Stimulated activated CD4-positive, alpha-beta T cell treated with anti-CD3 and anti-CD28 coated beads, Interleukin-12 subunit alpha, Interleukin-12 subunit beta, amount 100 ng/mL, for 4 hours (primary cell): ENCODE measurements around the gene HOXD8.

Source experiments
- DNase-seq: peaks from one replicate; pipeline ENCODE4 v3.0.0-alpha.2; 2020

HOXD8 gene

GRCh38 chr2:176103742-176104315 is 25.7 kb upstream of the HOXD8 start:
- DNase-seq: no peak

DNA sequence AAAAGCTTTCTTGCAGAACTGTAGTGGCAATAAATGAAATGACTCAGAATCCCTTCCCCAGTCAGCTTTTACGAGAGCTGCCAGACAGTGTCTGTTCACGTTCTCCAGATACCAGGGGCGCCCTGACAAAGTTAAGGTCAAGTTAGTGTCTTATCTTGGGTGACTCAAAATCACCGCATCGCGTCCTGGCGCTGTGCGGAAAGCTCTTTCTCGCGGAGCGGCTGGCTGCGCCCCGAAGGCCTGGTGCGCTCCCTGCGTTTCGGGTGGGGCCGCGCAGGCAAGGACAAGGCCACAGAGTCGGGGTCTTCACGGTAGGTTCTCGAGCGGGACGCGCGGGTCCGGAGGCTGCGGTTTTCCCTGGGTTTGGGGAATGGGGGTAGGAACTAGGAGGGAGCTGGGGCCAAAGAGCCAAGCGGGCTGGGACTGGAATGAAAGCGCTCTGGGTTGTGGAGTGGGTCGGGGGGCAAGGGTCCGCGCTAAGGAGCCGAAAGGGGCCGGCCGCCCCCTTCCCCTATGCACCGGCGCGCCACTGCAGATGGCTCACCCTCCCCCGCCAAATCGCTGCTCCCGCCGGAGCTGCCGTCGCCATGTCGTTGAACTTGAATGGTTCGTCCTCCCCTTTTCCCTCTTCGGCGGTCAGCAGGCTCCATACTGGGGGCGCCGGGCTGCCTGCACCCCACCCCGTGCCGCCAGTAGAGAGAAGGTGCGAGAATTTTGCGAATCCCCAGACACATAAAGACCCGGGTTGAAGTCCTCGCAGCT is 25.0 kb upstream of the HOXD8 start:
- no peak for DNase-seq

DNA sequence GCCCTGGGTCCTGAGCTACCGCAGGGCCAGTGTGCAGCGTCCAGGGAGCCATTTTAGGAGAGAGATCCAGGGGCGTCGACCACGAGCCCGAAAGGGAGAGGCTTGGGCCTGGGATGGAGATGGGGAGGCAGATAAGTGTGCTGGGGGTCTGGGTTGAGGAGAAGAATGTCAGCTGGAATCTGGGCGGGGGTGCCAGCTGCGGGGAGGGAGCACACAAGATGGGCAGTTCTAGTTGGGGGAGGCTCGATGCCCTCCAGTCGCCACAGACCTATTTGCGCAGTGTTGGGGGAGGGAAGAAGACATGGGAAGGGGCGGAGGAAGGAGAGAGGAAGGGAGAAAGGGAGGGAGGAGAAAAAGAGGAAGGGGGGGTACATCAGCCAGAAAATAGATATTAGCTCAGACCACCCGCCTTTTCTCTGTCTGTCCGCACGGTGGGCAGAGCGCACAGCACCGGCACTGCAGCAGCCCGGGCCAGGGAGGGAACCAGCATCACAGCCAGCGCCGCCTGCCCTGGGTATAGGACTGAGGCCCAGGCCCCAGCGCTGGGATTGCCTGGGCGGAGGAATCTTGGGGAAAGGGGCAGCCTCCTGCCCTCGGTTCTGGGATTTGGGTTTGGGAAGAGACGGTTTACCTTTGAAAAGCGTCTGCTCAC is 24.3 kb upstream of the HOXD8 start:
- no peak for DNase-seq

DNA sequence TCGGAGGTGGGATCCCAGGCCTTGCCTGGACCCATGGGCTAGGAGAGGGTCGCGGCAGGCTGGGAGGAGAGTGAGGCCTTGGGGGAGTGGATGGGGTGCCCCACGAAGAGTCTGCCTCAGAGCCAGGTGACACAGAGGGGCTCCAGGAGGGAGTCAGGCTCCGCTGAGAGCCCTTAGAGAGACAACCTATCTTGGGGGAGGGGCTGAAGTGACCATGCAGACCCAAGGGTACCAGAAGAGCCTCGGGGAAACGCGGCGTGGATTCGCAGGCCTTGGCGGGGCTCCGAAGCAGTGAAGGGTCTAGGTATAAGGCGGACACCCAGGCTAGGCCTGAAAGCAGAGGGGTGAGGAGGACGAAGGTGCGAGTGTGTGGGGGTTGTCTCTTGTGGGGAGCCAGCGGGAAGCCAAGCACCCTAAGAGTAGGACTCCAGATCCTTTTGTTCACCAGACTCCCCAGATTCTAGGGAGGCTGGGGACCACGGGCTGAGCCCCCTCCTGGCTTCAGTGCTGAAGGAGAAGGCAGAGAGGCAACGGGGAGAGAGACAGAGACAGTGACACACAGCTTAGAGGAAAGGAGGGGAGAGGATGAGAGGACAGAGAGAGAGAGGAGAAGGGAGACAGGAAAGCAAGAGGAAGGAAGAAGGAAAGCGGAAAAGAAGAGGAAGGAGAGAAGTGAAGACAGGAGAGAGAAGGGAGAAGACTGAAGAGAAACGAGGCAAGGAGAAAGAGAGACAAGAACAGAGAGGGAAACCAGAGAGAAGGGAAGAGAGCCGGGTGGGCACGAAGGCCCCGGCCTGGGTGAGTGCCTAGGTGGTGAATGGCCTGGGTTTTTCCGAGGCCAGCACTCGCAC is 23.6 kb upstream of the HOXD8 start:
- DNase-seq: no peak

- DNase-seq: no peak
Measured at GRCh38 chr2:176106581-176107539, 22.6 kb upstream of the HOXD8 start, which contains the start of gene HOXD11. HOXD11 (plus strand) TSS chr2:176107280; CDS start chr2:176107356, 76 bp downstream.

- DNase-seq: no peak
Measured at GRCh38 chr2:176107731-176108181, 21.7 kb upstream of the HOXD8 start.

DNA sequence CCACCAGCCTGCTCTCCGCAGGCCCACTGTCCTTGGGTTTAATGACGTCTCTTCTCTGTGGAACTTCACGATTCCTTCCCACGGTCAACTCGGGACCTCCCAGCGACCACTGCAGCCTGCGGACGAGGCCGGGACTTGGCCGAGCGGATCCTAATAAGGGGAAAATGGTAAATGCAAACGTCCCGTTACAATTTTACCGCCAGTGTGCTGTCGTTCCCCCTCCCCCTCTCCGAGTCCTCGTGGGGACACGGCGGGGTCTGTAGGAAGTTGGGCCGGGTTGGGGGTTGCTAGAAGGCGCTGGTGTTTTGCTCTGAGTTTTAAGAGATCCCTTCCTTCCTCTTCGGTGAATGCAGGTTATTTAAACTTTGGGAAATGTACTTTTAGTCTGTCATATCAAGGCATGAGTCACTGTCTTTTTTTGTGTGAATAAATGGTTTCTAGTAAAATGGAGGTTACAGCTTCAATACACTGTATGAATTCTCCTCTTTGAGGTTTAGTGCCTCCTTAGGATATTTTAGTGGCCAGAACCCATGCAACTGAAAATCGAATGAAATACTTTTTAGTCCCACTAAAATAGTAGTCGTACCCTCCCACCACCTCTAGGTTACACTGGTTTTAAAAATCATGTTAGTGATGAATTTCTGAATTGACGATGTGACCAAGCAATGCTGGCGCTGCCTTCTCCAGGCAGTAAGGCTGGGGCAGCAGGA is 20.2 kb upstream of the HOXD8 start:
- no peak for DNase-seq

GRCh38 chr2:176109946-176110345 is 19.6 kb upstream of the HOXD8 start:
- DNase-seq: no peak

DNA sequence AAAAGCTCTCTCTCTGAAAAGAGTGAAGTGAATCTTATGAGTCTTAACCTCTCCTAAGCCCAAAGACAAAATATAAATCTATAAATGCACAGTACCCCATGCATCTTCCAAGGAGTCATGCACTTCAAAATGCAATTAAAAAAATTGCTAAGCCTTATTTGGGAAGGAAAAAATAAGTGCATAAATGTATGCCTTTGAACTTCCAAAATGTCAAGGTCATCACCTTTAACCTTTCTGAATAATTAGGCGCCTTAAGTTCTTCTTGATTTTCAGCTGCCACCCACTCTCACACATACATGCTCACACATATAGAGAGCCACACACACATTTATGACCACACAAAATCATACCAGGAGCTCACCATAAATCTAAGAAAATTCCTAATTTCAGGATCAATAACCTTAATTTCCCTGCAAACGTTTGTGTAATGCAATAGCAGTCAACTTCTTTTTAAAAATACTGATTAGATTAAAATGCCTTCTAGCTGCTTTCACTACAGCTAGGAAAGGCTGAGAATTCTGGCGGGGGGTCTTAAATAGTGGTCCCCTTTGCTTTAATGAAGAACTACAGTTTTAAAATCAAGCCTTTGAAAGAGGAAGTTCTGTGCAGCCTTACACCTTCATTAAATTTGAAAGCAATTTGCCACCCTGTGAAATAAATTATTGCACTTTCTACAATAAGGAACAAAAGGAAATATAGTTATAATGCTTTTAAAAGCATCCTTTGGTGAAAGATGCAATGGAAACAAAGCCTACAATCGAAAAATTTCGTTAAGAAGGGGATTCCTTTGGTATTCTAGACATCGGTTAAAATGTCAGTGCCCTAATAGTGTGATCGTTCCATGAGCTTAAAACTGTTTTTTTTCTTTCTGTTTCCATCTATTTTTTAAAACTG is 18.8 kb upstream of the HOXD8 start:
- DNase-seq: no peak

DNA sequence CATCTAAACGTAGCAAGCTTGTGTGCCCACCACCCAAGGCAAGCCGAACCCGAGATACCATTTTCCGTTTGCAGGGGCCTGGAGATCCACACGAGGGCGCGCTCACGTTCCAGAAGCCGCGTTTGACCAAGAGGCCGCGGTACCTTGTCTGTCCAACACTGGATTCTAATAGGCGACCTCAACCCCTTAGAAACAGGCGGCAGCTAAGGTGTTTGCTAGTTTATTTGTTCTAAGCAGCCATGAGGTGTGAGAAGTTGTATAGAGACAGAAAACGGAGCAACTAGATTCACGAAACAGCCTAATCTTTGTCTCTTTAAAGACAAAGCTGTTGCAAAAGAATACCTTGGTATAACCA is 18.2 kb upstream of the HOXD8 start:
- no peak for DNase-seq

GRCh38 chr2:176111846-176112374 is 17.6 kb upstream of the HOXD8 start:
- no peak for DNase-seq

- DNase-seq: no peak
Measured at GRCh38 chr2:176112375-176113302, 16.9 kb upstream of the HOXD8 start.

DNA sequence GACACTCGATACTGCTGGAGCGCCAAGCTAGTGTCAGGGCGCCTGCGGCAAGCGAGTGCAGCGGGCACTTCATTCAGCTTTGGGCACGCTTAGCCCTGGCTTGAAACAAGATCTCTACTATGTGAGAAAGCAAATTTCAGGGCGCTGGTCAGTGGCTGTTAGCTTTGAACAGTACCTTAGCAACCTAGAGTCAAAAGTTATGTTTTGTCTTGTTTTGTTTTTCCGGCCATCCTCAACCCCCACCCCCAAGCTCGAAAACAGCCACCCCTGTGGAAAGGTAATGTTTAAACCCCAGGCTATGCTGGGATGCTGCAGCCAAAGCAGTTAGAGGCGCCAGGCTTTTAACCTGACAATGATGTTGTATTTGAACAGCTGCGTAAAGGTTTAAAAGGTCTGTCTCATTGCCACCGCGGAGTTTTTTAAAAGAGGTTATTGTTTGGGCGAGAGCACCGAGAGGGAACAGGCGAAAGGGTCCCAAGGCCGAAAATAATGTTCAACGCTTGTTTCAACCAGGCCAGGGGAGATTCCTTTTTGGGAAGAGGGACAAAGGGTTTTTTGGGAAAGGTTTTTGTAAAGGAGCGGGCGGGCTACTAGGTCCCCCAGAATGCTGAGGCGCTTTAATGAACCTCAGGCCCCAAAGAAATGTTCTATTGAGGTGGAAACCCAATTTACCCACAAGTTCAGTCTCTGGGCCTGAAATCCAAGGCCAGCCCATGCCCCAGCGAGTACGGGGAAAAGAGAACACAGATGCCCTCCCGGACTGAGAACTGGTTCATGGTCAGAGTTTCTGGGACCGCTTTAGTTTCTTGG is 15.2 kb upstream of the HOXD8 start:
- DNase-seq: no peak

- no peak for DNase-seq
Measured at GRCh38 chr2:176114930-176115625, 14.4 kb upstream of the HOXD8 start.

GRCh38 chr2:176115883-176116813 is 13.4 kb upstream of the HOXD8 start, which contains the start of gene HOXD10:
HOXD10 (plus strand) TSS chr2:176116778; CDS start chr2:176116834, 56 bp downstream.
- no peak for DNase-seq
